T-cell (primary cell): ENCODE data around the gene FAM171A1. TPM values are rescaled to one million over a fixed set of nuclear protein-coding genes. Genes with fewer than 3 reads are reported as not detected.

Experiments used
- ATAC-seq, 4 experiments: fragments of 200-7000 bp in 3 of 4; fragments of 150-1000 bp in 1 of 4; cut with Tn5 transposase; replicated peaks in 1 of 4; 1 replicate in 3 of 4; 2 replicates in 1 of 4; pipeline ENCODE4 v1.10.0; 2021; ENCODE audit warnings: moderate library complexity in 3 of 4, mild to moderate bottlenecking in 2 of 4, moderate number of reproducible peaks in 1 of 4
- CTCF ChIA-PET, 2 donors: fragments of 300-600 bp; sonication (Branson Sonifier 250); formaldehyde crosslinking; loops; one replicate each; lab custom pipeline; 2022; ENCODE audit warnings: antibody characterized with exemption in 2 of 2; lab: Charles Lee
- POLR2A ChIA-PET, 2 donors: fragments of 300-600 bp; sonication (Branson Sonifier 250); formaldehyde crosslinking; loops; one replicate each; lab custom pipeline; 2022; ENCODE audit warnings: antibody characterized with exemption in 2 of 2; lab: Charles Lee
- DNase-seq, 35 experiments: peaks; one replicate each; pipeline versions ENCODE4 v3.0.0 to v3.0.0-alpha.2; 2013 to 2023
- H3K27ac ChIP-seq: one replicate; pipeline ENCODE4 v1.5.1; 2013; ENCODE audit warnings: low read length
- H3K27me3 ChIP-seq, 2 experiments: replicated peaks in 1 of 2; 1 replicate in 1 of 2; 2 replicates in 1 of 2; pipeline versions ENCODE4 v1.6.1 to v1.7.0; 2013; ENCODE audit warnings: low read length in 1 of 2, mixed read lengths in 1 of 2; ENCODE audit not compliant: control insufficient read depth in 2 of 2, insufficient read depth in 2 of 2; ENCODE audit errors: extremely low read depth in 1 of 2
- H3K36me3 ChIP-seq, 2 donors: 1 replicate in 1 of 2; 2 replicates in 1 of 2; pipeline versions ENCODE4 v1.6.1 to v1.7.0; 2013; ENCODE audit warnings: low read length in 1 of 2; ENCODE audit not compliant: control insufficient read depth in 2 of 2, insufficient read depth in 1 of 2; ENCODE audit errors: extremely low read depth in 1 of 2
- H3K4me1 ChIP-seq, 2 experiments: 1 replicate in 1 of 2; 2 replicates in 1 of 2; pipeline versions ENCODE4 v1.6.1 to v1.7.0; 2013; ENCODE audit warnings: low read length in 2 of 2, mixed read lengths in 1 of 2; ENCODE audit not compliant: insufficient read depth in 2 of 2, control insufficient read depth in 1 of 2; ENCODE audit errors: extremely low read depth in 1 of 2
- H3K4me3 ChIP-seq, 2 donors: 1 replicate in 1 of 2; 2 replicates in 1 of 2; pipeline versions ENCODE4 v1.5.1 to v1.7.0; 2013; ENCODE audit warnings: mild to moderate bottlenecking in 2 of 2, low read length in 1 of 2, moderate library complexity in 1 of 2; ENCODE audit not compliant: control insufficient read depth in 1 of 2; ENCODE audit errors: extremely low read depth in 1 of 2
- H3K9me3 ChIP-seq: 2 replicates; pipeline ENCODE4 v1.7.0; 2013
- H3K27ac Mint-ChIP-seq, 2 donors: one replicate each; pipeline ENCODE4 v1.8.0; 2020 to 2021; ENCODE audit warnings: mild to moderate bottlenecking in 2 of 2, mixed read lengths in 2 of 2
- H3K27me3 Mint-ChIP-seq, 2 donors: one replicate each; pipeline ENCODE4 v1.8.0; 2021 to 2022; ENCODE audit warnings: mixed read lengths in 2 of 2
- H3K36me3 Mint-ChIP-seq: one replicate; pipeline ENCODE4 v1.8.0; 2021; ENCODE audit warnings: mixed read lengths
- H3K4me1 Mint-ChIP-seq, 3 donors: one replicate each; pipeline ENCODE4 v1.8.0; 2020 to 2022; ENCODE audit warnings: mixed read lengths in 3 of 3, mild to moderate bottlenecking in 1 of 3
- H3K4me3 Mint-ChIP-seq, 3 donors: one replicate each; pipeline ENCODE4 v1.8.0; 2020 to 2022; ENCODE audit warnings: mild to moderate bottlenecking in 3 of 3, mixed read lengths in 3 of 3, moderate library complexity in 3 of 3
- H3K9me3 Mint-ChIP-seq, 3 donors: one replicate each; pipeline ENCODE4 v1.8.0; 2020 to 2022; ENCODE audit warnings: mixed read lengths in 3 of 3
- WGBS: methylation state at CpG from one replicate; pipeline ENCODE4 v1.1.5; 2013; ENCODE audit warnings: missing lambda C conversion rate; ENCODE audit not compliant: insufficient coverage; 5-methylcytosine and 5-hydroxymethylcytosine counted together
- total RNA-seq, 35 experiments: library from RNA in 6 of 35; stranded (reverse) in 6 of 35; fragments of 120-200 nt in 1 of 35; gene quantifications; one replicate each; pipeline versions ENCODE4 v1.2.1 to v1.2.4 and lab custom pipeline; 2013 to 2026

The FAM171A1 gene
- total RNA-seq, 5 donors from 2014 or later (not counting 1 experiment from before 2014, with no cell fraction given) = 4.6 to 8.6 (median 7.2) TPM

DNA sequence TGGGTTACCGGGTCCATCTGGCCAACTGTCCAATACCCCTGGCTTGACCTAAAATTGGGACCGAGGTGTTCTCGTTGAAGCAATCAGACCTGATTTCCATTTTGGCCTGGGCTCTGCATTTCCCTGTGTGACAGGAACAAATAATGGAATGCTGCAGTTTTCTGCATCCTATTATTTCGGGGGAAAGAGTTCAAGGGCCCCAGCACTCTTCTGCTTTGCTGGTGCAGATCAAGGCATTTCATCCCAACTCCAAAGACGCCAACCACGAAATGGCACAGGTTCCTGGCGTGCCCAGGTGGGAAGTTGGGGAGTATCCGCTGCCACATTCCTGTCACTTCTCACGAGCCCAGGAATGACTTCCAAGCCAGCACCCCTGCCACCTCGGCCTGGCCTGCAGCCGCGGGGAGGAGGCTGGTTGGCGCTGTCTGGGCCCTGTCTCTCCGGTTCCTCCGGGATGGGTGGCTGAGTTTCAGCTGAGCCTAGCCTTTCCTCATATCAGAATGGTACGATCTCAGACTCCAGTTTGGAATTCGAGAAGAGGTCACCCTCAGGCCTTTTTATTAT lies 56.5 kb downstream of the FAM171A1 start:
- ChIA-PET CTCF (no interaction called here), POLR2A (no interaction called here)
- H3K4me3 Mint-ChIP-seq = no peak overlapping the region
- Histone ChIP-seq H3K4me3 (no peak overlapping the region), H3K27ac (no peak overlapping the region), H3K4me1 (no peaks in the 10 kb centered on the region), H3K36me3 (no peaks in the 10 kb centered on the region), H3K9me3 (no peaks in the 10 kb centered on the region), H3K27me3 (peaks cover 0 to 6% of the 10 kb centered on the region in 2 experiments)
- peaks cover 2 to 9% (median 6%) of the 10 kb centered on the region in 3 donors for H3K4me1 Mint-ChIP-seq
- ATAC-seq = no peak
- no peaks in the 10 kb centered on the region for H3K36me3 Mint-ChIP-seq
- WGBS = 94% methylated on average over 14 of the region's 17 CpGs
- H3K9me3 Mint-ChIP-seq = no peaks in the 10 kb centered on the region
- no peaks in the 10 kb centered on the region for H3K27me3 Mint-ChIP-seq
- no peak overlapping the region for H3K27ac Mint-ChIP-seq
- DNase-seq = no peak

DNA sequence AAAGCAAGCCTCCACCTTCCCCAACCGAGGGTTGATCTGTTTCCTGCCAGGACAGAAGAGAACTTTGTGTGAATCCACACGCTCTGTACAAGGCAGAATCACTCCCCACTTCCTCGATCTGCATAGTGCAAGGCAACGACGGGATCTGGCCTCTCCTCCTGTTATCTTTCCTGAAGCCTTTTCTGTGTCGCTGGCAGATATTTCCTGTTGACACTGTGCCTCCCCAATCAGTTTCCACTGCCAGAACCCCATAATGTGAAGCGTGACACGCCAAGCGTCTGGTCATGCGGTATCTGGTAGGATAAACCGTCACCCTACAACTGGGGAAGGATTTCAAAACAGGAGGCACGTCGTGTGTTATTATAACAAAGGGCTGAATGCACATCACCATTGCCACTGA lies 57.2 kb downstream of the FAM171A1 start:
- Histone ChIP-seq H3K4me3 (no peak overlapping the region), H3K4me1 (no peaks in the 10 kb centered on the region), H3K36me3 (no peaks in the 10 kb centered on the region), H3K27me3 (peaks cover 0 to 6% of the 10 kb centered on the region in 2 experiments), H3K27ac (no peak overlapping the region), H3K9me3 (no peaks in the 10 kb centered on the region)
- 10% methylated on average over 5 of the region's 13 CpGs for WGBS
- H3K27ac Mint-ChIP-seq = no peak overlapping the region
- no peaks in the 10 kb centered on the region for H3K36me3 Mint-ChIP-seq
- ATAC-seq (no peak), DNase-seq (no peak)
- POLR2A ChIA-PET = no interaction called here
- no peaks in the 10 kb centered on the region for H3K9me3 Mint-ChIP-seq
- H3K4me3 Mint-ChIP-seq = no peak overlapping the region
- peaks cover 2 to 9% (median 6%) of the 10 kb centered on the region in 3 donors for H3K4me1 Mint-ChIP-seq
- no peaks in the 10 kb centered on the region for H3K27me3 Mint-ChIP-seq
- CTCF ChIA-PET = no interaction called here

DNA sequence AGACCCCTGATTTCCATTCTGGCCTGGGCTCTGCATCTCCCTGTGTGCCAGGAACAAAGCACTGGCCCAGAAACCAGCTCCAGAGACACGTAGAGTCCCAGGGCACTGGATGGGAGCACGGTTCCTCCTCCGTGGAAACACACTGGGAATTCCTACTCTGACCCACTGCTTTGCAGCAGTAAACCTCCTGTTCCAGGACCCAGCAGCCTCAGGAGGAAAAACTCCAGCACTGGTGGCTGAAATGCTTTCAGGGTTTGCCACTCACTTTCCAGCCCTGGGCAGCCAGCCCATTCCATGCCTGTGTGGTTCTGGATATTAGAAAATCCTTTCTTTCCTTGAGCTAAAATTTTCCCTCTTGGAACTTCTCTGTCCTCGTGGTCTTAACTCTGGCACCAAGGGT lies 58.0 kb downstream of the FAM171A1 start:
- Histone ChIP-seq H3K36me3 (no peaks in the 10 kb centered on the region), H3K27ac (no peak overlapping the region), H3K27me3 (peaks cover 0 to 6% of the 10 kb centered on the region in 2 experiments), H3K4me3 (no peak overlapping the region), H3K9me3 (no peaks in the 10 kb centered on the region), H3K4me1 (no peaks in the 10 kb centered on the region)
- H3K36me3 Mint-ChIP-seq = no peaks in the 10 kb centered on the region
- ATAC-seq (no peak), DNase-seq (no peak)
- no peak overlapping the region for H3K27ac Mint-ChIP-seq
- H3K4me1 Mint-ChIP-seq = peaks cover 2 to 9% (median 6%) of the 10 kb centered on the region in 3 donors
- H3K4me3 Mint-ChIP-seq = no peak overlapping the region
- ChIA-PET POLR2A (no interaction called here), CTCF (no interaction called here)
- H3K9me3 Mint-ChIP-seq = no peaks in the 10 kb centered on the region
- 87% methylated on average over 3 of the region's 4 CpGs for WGBS
- no peaks in the 10 kb centered on the region for H3K27me3 Mint-ChIP-seq

DNA sequence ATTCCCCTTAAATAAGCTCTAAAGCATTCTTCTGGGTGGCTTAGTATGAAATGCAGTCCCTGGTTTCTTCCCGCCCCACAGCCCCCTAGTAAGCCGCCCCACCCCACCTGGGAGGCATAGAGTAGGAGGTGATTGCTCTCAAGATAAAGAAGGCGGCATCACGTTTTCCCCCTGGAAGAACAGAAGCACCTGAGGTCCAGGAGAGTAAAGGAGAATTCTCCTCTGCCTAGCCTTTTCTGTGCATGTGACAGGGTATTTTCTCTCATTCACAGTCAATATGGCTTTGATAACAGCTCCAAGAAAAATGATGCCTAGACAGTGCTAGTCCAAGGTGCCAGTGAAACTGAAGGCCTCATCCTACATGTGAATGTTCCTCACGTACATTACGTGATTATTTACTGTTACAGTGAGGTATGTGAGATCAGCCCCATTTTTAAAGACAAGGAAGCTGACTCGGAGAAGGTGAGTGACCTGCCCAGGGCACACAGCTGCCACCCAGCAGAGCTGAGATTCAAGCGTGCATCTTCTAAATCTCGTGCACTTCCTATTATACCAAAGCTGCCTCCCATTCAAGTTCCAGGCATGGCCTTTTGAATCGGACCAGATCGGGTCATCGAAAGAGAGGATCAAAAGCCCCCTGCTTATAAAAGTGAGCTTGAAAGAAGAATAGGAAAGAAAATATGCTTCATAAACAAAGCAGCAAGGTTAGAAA lies 59.4 kb downstream of the FAM171A1 start:
- Mint-ChIP-seq H3K27ac (no peak overlapping the region), H3K9me3 (no peaks in the 10 kb centered on the region), H3K27me3 (no peaks in the 10 kb centered on the region), H3K36me3 (no peaks in the 10 kb centered on the region), H3K4me1 (peaks cover 2 to 9% (median 6%) of the 10 kb centered on the region in 3 donors), H3K4me3 (no peak overlapping the region)
- Histone ChIP-seq H3K36me3 (no peaks in the 10 kb centered on the region), H3K27me3 (peaks cover 0 to 6% of the 10 kb centered on the region in 2 experiments), H3K4me1 (no peaks in the 10 kb centered on the region), H3K4me3 (no peak overlapping the region), H3K9me3 (no peaks in the 10 kb centered on the region), H3K27ac (no peak overlapping the region)
- ChIA-PET CTCF (no interaction called here), POLR2A (interaction anchor here in 1 of 2 donors (0.6 kb wide), 1 partner anchor 12 kb away, joined by 7 read pairs; no protein-coding TSS in a partner anchor)
- ATAC-seq (no peak), DNase-seq (no peak)
- WGBS = 63% methylated on average over 2 of the region's 12 CpGs

DNA sequence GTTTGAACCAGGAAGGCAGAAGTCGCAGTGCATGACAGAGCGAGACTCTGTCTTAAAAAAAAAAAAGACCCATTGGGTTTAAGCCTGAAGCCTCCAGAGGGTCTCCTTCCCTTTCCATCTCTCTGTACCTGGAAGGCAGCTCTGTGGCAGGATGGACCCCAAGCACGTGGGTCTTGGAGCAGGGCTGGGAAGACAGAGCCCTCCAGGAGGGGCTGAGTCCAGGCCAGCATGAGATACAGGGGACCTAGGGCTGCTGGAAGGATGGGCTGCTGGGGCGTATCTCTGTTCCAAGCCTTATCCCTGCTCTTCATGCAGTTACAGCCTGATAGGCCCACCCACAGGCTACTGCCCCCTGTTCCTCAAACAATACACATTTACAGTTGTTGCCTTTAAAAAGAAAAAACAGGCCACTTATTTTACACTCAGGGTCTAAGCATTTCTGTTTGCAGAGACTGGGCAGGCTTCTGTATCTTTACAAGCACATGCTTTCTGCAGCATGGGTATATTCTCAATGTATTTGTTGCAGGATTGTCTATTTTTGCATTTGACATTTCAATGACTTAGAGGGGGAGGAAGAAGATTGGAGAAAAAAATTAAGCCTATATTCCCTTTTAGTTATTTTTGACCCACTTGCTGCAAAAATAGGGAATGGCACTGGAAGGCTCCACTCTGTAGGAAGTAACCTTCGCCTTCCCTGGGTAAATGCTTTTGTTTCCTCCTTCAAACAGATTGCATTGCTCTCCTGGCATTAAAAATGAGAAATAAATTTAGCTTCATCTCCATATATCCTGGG lies 60.1 kb downstream of the FAM171A1 start:
- H3K27ac Mint-ChIP-seq = no peak overlapping the region
- peaks cover 2 to 9% (median 6%) of the 10 kb centered on the region in 3 donors for H3K4me1 Mint-ChIP-seq
- Histone ChIP-seq H3K27ac (no peak overlapping the region), H3K9me3 (no peaks in the 10 kb centered on the region), H3K4me3 (no peak overlapping the region), H3K36me3 (no peaks in the 10 kb centered on the region), H3K4me1 (no peaks in the 10 kb centered on the region), H3K27me3 (peaks cover 0 to 6% of the 10 kb centered on the region in 2 experiments)
- POLR2A ChIA-PET = no interaction called here
- no peaks in the 10 kb centered on the region for H3K9me3 Mint-ChIP-seq
- no peak overlapping the region for H3K4me3 Mint-ChIP-seq
- WGBS = 90% methylated on average over 3 of the region's 5 CpGs
- no peaks in the 10 kb centered on the region for H3K36me3 Mint-ChIP-seq
- CTCF ChIA-PET = no interaction called here
- H3K27me3 Mint-ChIP-seq = no peaks in the 10 kb centered on the region
- ATAC-seq (no peak), DNase-seq (no peak)

DNA sequence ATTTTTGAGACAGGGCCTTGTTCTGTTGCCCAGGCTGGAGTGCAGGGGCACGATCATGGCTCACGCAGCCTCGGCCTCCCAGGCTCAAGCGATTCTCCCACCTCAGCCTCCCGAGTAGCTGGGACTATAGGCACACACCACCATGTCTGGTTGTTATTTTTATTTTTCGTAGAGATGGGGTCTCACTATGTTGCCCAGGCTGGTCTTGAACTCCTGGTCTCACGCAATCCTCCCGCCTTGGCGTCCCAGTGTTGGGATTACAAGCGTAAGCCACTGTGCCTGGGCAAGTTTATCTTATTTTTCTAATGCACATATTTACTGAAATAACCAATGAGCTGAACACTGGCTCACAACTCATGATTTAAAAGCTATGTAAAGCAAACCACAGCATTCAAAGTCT lies 61.9 kb downstream of the FAM171A1 start:
- ATAC-seq = no peak
- H3K4me1 ChIP-seq = no peaks in the 10 kb centered on the region

More for the DNA sequence above, 61.9 kb downstream of the FAM171A1 start:
- Mint-ChIP-seq H3K36me3 (no peaks in the 10 kb centered on the region), H3K9me3 (no peaks in the 10 kb centered on the region), H3K4me3 (no peak overlapping the region), H3K27me3 (peaks cover 5 to 6% of the 10 kb centered on the region in 2 donors), H3K4me1 (peaks cover 2 to 9% (median 6%) of the 10 kb centered on the region in 3 donors), H3K27ac (no peak overlapping the region)
- Histone ChIP-seq H3K27me3 (peaks cover 0 to 7% of the 10 kb centered on the region in 2 experiments), H3K27ac (no peak overlapping the region), H3K4me3 (no peak overlapping the region), H3K36me3 (no peaks in the 10 kb centered on the region), H3K9me3 (no peaks in the 10 kb centered on the region)
- 89% methylated on average over 3 of the region's 10 CpGs for WGBS
- DNase-seq = no peak
- ChIA-PET CTCF (no interaction called here), POLR2A (no interaction called here)
